Measurements from ENCODE around the gene EFCAB8.
"Not testable (repeated sequence)": the region's sequence is repeated elsewhere in the genome, so short reads cannot be mapped to it uniquely, and the experiment has no call there.

The EFCAB8 gene

GRCh38 chr20:32855387-32855786, 3.3 kb upstream of the EFCAB8 start:
- Histone ChIP-seq H3K36me3 (ENCODE audit: insufficient read depth, low read length) (peaks cover 72% of the 10 kb centered on the region), H3K27me3 (ENCODE audit: insufficient read depth, low read length, poor library complexity) (no peaks in the 10 kb centered on the region), H3K4me3 (ENCODE audit: low read depth in 1 of 2, low read length in 2 of 2) (no peak overlapping the region), H4K20me1 (ENCODE audit: insufficient read depth, low read length) (no peaks in the 10 kb centered on the region), H3K27ac (ENCODE audit: low read length) (no peak overlapping the region), H2AFZ (ENCODE audit: low read depth, low read length) (no peak overlapping the region), H3K79me2 (ENCODE audit: insufficient read depth, low read length) (peaks cover 6% of the 10 kb centered on the region; the same call in 1 of the 2 replicates), H3K9me3 (ENCODE audit: insufficient read depth, low read length, severe bottlenecking) (no peaks in the 10 kb centered on the region), H3K4me2 (ENCODE audit: insufficient read depth, low read length) (no peak overlapping the region), H3K4me1 (ENCODE audit: insufficient read depth, low read length) (no peaks in the 10 kb centered on the region), H3K9ac (ENCODE audit: low read depth, low read length) (no peak overlapping the region)
- no peak for TF ChIP-seq EZH2 (IDR thresholded peaks at IDR 0.05; ENCODE audit: borderline replicate concordance, low read depth, low read length, severe bottlenecking)
- TF ChIP-seq CTCF (IDR thresholded peaks at IDR 0.05; ENCODE audit: borderline replicate concordance, extremely low read depth, low read length, poor library complexity, severe bottlenecking): no peak
- ATAC-seq (ENCODE audit: insufficient read depth, low read depth) (no peak), DNase-seq (no peak)

- Histone ChIP-seq H2AFZ (ENCODE audit: low read depth, low read length) (no peak overlapping the region), H3K27me3 (ENCODE audit: insufficient read depth, low read length, poor library complexity) (no peaks in the 10 kb centered on the region), H3K4me1 (ENCODE audit: insufficient read depth, low read length) (no peaks in the 10 kb centered on the region), H3K79me2 (ENCODE audit: insufficient read depth, low read length) (0 out of 2 replicates have a peak, but pooled peaks cover 6% of the 10 kb centered on the region), H3K9ac (ENCODE audit: low read depth, low read length) (no peak overlapping the region), H3K9me3 (ENCODE audit: insufficient read depth, low read length, severe bottlenecking) (no peaks in the 10 kb centered on the region), H3K4me3 (ENCODE audit: low read depth in 1 of 2, low read length in 2 of 2) (no peak overlapping the region), H4K20me1 (ENCODE audit: insufficient read depth, low read length) (no peaks in the 10 kb centered on the region), H3K4me2 (ENCODE audit: insufficient read depth, low read length) (no peak overlapping the region), H3K36me3 (ENCODE audit: insufficient read depth, low read length) (peaks cover 45% of the 10 kb centered on the region), H3K27ac (ENCODE audit: low read length) (no peak overlapping the region)
- DNase-seq (no peak), ATAC-seq (ENCODE audit: insufficient read depth, low read depth) (no peak)
- no peak for TF ChIP-seq CTCF (IDR thresholded peaks at IDR 0.05; ENCODE audit: borderline replicate concordance, extremely low read depth, low read length, poor library complexity, severe bottlenecking)
- no peak for TF ChIP-seq EZH2 (IDR thresholded peaks at IDR 0.05; ENCODE audit: borderline replicate concordance, low read depth, low read length, severe bottlenecking)
These were observed 534 bp upstream of the EFCAB8 start for GRCh38 chr20:32858189-32858588.

GRCh38 chr20:32861446-32861845, 2.7 kb downstream of the EFCAB8 start:
- DNase-seq (no peak), ATAC-seq (ENCODE audit: insufficient read depth, low read depth) (no peak)
- no peaks in the 10 kb centered on the region for H3K9me3 ChIP-seq (ENCODE audit: insufficient read depth, low read length, severe bottlenecking)
- no peaks in the 10 kb centered on the region for H3K27me3 ChIP-seq (ENCODE audit: insufficient read depth, low read length, poor library complexity)
- no peak overlapping the region for H3K9ac ChIP-seq (ENCODE audit: low read depth, low read length)
- no peaks in the 10 kb centered on the region for H4K20me1 ChIP-seq (ENCODE audit: insufficient read depth, low read length)
- no peak overlapping the region for H2AFZ ChIP-seq (ENCODE audit: low read depth, low read length)
- no peak for TF ChIP-seq CTCF (IDR thresholded peaks at IDR 0.05; ENCODE audit: borderline replicate concordance, extremely low read depth, low read length, poor library complexity, severe bottlenecking)
- no peaks in the 10 kb centered on the region for H3K4me1 ChIP-seq (ENCODE audit: insufficient read depth, low read length)
- H3K79me2 ChIP-seq (ENCODE audit: insufficient read depth, low read length): no peaks in the 10 kb centered on the region
- H3K36me3 ChIP-seq (ENCODE audit: insufficient read depth, low read length): peaks cover 22% of the 10 kb centered on the region
- no peak overlapping the region for H3K4me3 ChIP-seq (ENCODE audit: low read depth in 1 of 2, low read length in 2 of 2)
- no peak overlapping the region for H3K27ac ChIP-seq (ENCODE audit: low read length)
- no peak overlapping the region for H3K4me2 ChIP-seq (ENCODE audit: insufficient read depth, low read length)

GRCh38 chr20:32869562-32869961, 10.8 kb downstream of the EFCAB8 start:
- Histone ChIP-seq H2AFZ (ENCODE audit: low read depth, low read length) (no peak overlapping the region), H3K79me2 (ENCODE audit: insufficient read depth, low read length) (no peaks in the 10 kb centered on the region), H3K4me1 (ENCODE audit: insufficient read depth, low read length) (no peaks in the 10 kb centered on the region), H3K9ac (ENCODE audit: low read depth, low read length) (no peak overlapping the region), H3K9me3 (ENCODE audit: insufficient read depth, low read length, severe bottlenecking) (no peaks in the 10 kb centered on the region), H3K36me3 (ENCODE audit: insufficient read depth, low read length) (no peaks in the 10 kb centered on the region), H4K20me1 (ENCODE audit: insufficient read depth, low read length) (no peaks in the 10 kb centered on the region), H3K4me2 (ENCODE audit: insufficient read depth, low read length) (no peak overlapping the region), H3K27me3 (ENCODE audit: insufficient read depth, low read length, poor library complexity) (no peaks in the 10 kb centered on the region), H3K27ac (ENCODE audit: low read length) (no peak overlapping the region), H3K4me3 (ENCODE audit: low read depth in 1 of 2, low read length in 2 of 2) (no peak overlapping the region)
- no peak for TF ChIP-seq EZH2 (IDR thresholded peaks at IDR 0.05; ENCODE audit: borderline replicate concordance, low read depth, low read length, severe bottlenecking)
- no peak for TF ChIP-seq CTCF (IDR thresholded peaks at IDR 0.05; ENCODE audit: borderline replicate concordance, extremely low read depth, low read length, poor library complexity, severe bottlenecking)
- ATAC-seq (ENCODE audit: insufficient read depth, low read depth): no peak
- no peak for DNase-seq

- not testable (repeated sequence) for H4K20me1 ChIP-seq (ENCODE audit: insufficient read depth, low read length); H3K27ac ChIP-seq (ENCODE audit: low read length); H3K9me3 ChIP-seq (ENCODE audit: insufficient read depth, low read length, severe bottlenecking); H2AFZ ChIP-seq (ENCODE audit: low read depth, low read length); ATAC-seq (ENCODE audit: insufficient read depth, low read depth); H3K27me3 ChIP-seq (ENCODE audit: insufficient read depth, low read length, poor library complexity); H3K36me3 ChIP-seq (ENCODE audit: insufficient read depth, low read length); H3K79me2 ChIP-seq (ENCODE audit: insufficient read depth, low read length); H3K4me2 ChIP-seq (ENCODE audit: insufficient read depth, low read length); DNase-seq; H3K4me1 ChIP-seq (ENCODE audit: insufficient read depth, low read length); H3K9ac ChIP-seq (ENCODE audit: low read depth, low read length); H3K4me3 ChIP-seq (ENCODE audit: low read depth in 1 of 2, low read length in 2 of 2)
These were observed 11.8 kb downstream of the EFCAB8 start for GRCh38 chr20:32870526-32870925.

All from DND-41 (cell line).